ENCODE results near the gene FNDC10. TPM values are rescaled to one million over a fixed set of nuclear protein-coding genes. Genes with fewer than 3 reads are reported as not detected.

Gene FNDC10
- total RNA-seq, 1 experiment from 2014 or later: 15.2 TPM

DNA sequence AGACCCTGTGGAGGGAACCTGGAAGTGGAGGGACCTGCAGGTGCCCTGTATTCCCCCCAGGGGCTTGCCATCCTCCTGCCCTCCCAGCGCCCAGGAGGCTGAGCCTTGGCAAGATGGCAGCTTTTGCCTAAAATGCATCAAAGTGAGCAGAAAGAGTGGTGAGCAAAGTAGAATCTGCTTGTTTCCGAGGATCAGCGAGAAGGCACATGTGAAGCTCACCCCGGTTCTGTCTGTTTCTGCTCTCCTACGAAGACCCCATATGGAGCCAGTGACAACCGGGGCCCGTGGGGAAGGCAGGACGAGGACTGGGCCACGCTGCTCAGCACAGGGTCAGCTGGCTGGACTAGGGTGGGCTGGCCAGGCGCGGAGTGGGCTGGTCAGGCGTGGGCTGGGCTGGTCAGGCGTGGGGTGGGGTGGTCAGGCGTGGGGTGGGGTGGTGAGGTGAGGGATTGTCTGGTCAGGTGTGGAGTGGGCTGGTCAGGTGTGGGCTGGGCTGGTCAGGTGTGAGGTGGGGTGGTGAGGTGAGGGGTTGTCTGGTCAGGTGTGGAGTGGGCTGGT lies 5.2 kb upstream of the FNDC10 start:
- WGBS (ENCODE audit: extremely low coverage, insufficient read length, low lambda C conversion rate): no CpG with 5 or more reads among the region's 14 CpGs
- H3K4me2 ChIP-seq (ENCODE audit: insufficient read depth, insufficient read length, low read length): no peak overlapping the region
- no peaks in the 10 kb centered on the region for H3K36me3 Mint-ChIP-seq (ENCODE audit: insufficient read depth in 1 of 3, low read depth in 3 of 3)

More for the DNA sequence above, 5.2 kb upstream of the FNDC10 start:
- no peak overlapping the region for H3K4ac ChIP-seq (ENCODE audit: low read depth, low read length)
- no peak overlapping the region for H3K14ac ChIP-seq (ENCODE audit: insufficient read depth, low read length)
- no peak overlapping the region for H3K27ac ChIP-seq (ENCODE audit: insufficient read length, low read depth, low read length)
- no peak overlapping the region for H2BK120ac ChIP-seq (ENCODE audit: low read depth, low read length, poor library complexity, severe bottlenecking)
- no peak overlapping the region for H4K91ac ChIP-seq (ENCODE audit: insufficient read length, low read depth, low read length)
- no peak overlapping the region for H2AFZ ChIP-seq (ENCODE audit: low read length)
- no peak overlapping the region for H2AK5ac ChIP-seq (ENCODE audit: insufficient read length, low read length)
- no peak overlapping the region for H4K8ac ChIP-seq (replicated peaks; ENCODE audit: insufficient read length, low read depth, low read length)
- Mint-ChIP-seq H3K27me3 (ENCODE audit: low read depth) (peaks cover 44% of the 10 kb centered on the region), H3K4me1 (peaks cover 0 to 2% of the 10 kb centered on the region in 2 experiments; a peak in 1 of 4 replicates), H3K27ac (no peak overlapping the region), H3K4me3 (no peak overlapping the region), H3K9me3 (no peaks in the 10 kb centered on the region)
- no peaks in the 10 kb centered on the region for H4K20me1 ChIP-seq (ENCODE audit: control insufficient read depth, insufficient read depth, insufficient read length)
- H2BK15ac ChIP-seq (ENCODE audit: low read depth, low read length): no peak overlapping the region
- H3K56ac ChIP-seq (ENCODE audit: insufficient read length, low read depth, low read length): no peak overlapping the region
- peaks cover 4% of the 10 kb centered on the region for H3K23me2 ChIP-seq (ENCODE audit: insufficient read length, low read depth, low read length, poor library complexity, severe bottlenecking)
- H3K9ac ChIP-seq (ENCODE audit: extremely low read depth, insufficient read length, low read length): no peak overlapping the region
- H3K9me3 ChIP-seq (ENCODE audit: control insufficient read depth, low read depth, low read length): no peaks in the 10 kb centered on the region
- no peak overlapping the region for H2BK20ac ChIP-seq (ENCODE audit: low read depth, low read length, poor library complexity, severe bottlenecking)
- DNase-seq: peak; percentile 26
- H2BK12ac ChIP-seq (ENCODE audit: insufficient read length, low read depth, low read length): no peak overlapping the region
- H4K5ac ChIP-seq (ENCODE audit: insufficient read length, low read depth, low read length): no peak overlapping the region
- TF ChIP-seq, protein P1, sequence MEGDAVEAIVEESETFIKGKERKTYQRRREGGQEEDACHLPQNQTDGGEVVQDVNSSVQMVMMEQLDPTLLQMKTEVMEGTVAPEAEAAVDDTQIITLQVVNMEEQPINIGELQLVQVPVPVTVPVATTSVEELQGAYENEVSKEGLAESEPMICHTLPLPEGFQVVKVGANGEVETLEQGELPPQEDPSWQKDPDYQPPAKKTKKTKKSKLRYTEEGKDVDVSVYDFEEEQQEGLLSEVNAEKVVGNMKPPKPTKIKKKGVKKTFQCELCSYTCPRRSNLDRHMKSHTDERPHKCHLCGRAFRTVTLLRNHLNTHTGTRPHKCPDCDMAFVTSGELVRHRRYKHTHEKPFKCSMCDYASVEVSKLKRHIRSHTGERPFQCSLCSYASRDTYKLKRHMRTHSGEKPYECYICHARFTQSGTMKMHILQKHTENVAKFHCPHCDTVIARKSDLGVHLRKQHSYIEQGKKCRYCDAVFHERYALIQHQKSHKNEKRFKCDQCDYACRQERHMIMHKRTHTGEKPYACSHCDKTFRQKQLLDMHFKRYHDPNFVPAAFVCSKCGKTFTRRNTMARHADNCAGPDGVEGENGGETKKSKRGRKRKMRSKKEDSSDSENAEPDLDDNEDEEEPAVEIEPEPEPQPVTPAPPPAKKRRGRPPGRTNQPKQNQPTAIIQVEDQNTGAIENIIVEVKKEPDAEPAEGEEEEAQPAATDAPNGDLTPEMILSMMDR (conservative IDR thresholded peaks at IDR 0.05): no peak
- H3K27me3 ChIP-seq (ENCODE audit: insufficient read depth, low read length): no peaks in the 10 kb centered on the region; the same call in 1 of the 2 replicates
- H3K18ac ChIP-seq (ENCODE audit: insufficient read length, low read depth, low read length): no peak overlapping the region
- H3K79me2 ChIP-seq (ENCODE audit: insufficient read depth, low read length): no peaks in the 10 kb centered on the region
- no peaks in the 10 kb centered on the region for H3K79me1 ChIP-seq (ENCODE audit: insufficient read depth, low read depth, low read length, poor library complexity, severe bottlenecking)
- H3K4me1 ChIP-seq (ENCODE audit: insufficient read depth, low read length): no peaks in the 10 kb centered on the region
- no peak overlapping the region for H3T11ph ChIP-seq (ENCODE audit: low read length)
- H2BK5ac ChIP-seq (ENCODE audit: insufficient read length, low read length): no peak overlapping the region
- H3K23ac ChIP-seq (ENCODE audit: insufficient read length, low read depth, low read length): no peak overlapping the region
